Measurements from ENCODE around the gene PIP5K1C.

DNA sequence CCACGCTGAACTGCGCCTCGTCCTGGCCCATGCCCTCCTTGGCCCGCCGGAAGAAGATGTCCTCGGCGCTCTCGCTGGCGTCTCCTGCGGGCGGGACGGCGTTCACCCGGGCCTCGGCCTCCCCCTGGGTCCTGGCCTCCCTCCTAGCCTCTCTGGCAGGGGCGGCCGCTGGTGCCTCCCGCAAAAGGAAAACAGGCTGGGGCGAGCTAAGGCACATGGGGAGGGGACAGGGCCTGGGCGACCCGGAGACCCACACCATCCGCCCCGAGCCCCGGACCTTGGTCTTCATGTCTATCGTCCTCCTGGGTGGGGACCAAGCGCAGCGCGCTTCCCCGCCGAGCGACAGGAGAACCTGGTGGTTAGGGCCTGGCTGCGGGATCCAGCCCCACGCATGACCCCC, 87.9 kb downstream of the PIP5K1C start:
- TF ChIP-seq, protein P1, sequence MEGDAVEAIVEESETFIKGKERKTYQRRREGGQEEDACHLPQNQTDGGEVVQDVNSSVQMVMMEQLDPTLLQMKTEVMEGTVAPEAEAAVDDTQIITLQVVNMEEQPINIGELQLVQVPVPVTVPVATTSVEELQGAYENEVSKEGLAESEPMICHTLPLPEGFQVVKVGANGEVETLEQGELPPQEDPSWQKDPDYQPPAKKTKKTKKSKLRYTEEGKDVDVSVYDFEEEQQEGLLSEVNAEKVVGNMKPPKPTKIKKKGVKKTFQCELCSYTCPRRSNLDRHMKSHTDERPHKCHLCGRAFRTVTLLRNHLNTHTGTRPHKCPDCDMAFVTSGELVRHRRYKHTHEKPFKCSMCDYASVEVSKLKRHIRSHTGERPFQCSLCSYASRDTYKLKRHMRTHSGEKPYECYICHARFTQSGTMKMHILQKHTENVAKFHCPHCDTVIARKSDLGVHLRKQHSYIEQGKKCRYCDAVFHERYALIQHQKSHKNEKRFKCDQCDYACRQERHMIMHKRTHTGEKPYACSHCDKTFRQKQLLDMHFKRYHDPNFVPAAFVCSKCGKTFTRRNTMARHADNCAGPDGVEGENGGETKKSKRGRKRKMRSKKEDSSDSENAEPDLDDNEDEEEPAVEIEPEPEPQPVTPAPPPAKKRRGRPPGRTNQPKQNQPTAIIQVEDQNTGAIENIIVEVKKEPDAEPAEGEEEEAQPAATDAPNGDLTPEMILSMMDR (IDR thresholded peaks at IDR 0.05): no peak
- TF ChIP-seq EZH2 (IDR thresholded peaks at IDR 0.05) (no peak), EZH2phosphoT487 (IDR thresholded peaks at IDR 0.05) (no peak)
